H4 (cell line): ENCODE data around the gene SCN5A. TPM values are rescaled to one million over a fixed set of nuclear protein-coding genes. Genes with fewer than 3 reads are reported as not detected.

Experiments
- DNase-seq: peaks from one replicate; pipeline ENCODE4 v3.0.0-alpha.2; 2015; ENCODE audit warnings: low spot score
- total RNA-seq: library from RNA; depleted of rRNA; stranded (reverse); fragments of >200 nt; shearing (Covaris generic); gene quantifications from 2 replicates; pipeline ENCODE4 v1.2.3, GENCODE V29; 2014

The SCN5A gene
- total RNA-seq, 1 experiment from 2014 or later: 0.85 TPM

DNA sequence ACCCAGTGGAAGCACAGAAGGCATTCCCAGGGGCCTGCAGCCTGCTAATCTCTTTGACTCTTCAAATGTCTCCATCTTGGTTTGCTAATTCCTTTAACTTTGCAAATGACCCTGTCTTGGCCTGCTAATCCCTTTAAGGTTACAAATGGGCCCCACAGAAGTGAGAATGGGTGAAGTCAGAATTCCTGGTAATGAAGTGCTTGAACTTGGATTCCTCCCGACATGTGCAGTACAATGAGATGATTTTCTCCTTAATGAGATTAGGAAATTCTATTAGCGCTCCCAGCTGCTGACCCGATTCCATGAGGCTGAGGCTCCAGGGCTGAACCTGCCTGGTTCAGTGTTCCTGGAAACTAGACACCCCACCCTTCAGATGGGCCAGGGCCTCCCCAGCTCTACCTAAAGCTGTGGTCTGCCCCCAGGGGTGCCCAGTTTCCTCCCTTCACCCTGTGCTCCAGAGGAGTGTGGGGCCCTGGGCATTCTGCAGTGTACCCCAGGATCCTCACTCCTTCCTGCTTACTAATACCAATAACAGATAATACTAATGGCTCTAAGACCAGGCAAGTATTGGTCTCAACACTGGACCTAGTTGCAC, 47.4 kb downstream of the SCN5A start:
- no peak for DNase-seq

DNA sequence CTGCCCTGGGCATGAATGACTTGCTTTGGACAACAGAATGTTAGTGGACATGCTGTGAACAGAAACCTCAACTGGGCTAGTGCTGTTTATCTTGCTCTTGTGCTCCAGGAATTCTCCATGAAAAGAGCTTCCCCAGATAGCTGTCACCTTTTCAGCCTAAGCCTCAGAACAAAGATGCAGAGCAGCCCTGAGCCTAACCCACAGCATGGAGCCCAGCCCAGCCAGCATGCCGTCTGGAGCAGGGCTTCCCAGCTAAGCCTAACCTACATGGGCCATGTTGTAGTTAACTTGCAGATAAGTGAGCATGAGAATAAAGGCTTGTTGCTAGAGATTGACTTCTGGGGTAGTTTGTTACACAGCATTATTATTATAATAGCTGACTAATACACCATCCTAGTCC, 48.9 kb downstream of the SCN5A start:
- DNase-seq: no peak

DNA sequence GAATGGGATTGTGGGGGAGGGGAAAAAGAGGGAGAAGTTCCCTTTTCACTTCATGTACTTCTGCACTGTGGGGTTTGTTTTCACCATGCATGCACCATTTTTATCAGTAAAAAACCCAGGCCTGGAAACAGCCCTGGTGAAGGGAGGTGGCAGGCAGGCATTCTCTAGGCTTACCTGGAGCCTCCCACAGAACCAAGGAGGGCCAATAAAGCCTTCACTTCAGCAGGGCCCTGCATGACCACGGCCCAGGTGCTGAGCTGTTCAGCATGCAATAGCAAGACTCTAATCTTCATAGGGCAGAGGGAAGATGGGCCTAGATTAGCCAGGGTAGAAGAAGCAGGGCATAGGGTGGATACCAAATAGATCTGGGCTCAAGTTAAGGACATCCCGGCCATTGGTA, 49.6 kb downstream of the SCN5A start:
- DNase-seq: no peak

DNA sequence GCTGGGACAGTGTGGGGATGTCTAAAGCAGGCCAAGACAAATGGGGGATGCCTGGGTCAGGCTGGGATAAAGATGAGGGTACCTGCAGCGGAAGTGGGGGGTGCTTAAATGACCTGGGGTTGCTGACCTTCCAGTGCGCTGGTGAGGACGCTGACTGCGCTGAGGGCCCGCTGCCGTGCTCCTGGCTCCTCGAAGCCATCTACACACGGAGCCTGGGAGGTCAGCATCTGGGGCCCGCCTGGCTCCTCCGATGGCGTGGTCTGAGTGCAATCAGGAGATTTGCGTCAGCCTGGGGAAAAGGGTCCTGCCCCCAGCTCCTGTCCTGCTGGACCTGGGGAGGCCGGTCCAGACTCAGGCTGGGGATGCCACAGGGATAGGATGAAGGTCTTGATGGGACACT, 50.7 kb downstream of the SCN5A start:
- no peak for DNase-seq

DNA sequence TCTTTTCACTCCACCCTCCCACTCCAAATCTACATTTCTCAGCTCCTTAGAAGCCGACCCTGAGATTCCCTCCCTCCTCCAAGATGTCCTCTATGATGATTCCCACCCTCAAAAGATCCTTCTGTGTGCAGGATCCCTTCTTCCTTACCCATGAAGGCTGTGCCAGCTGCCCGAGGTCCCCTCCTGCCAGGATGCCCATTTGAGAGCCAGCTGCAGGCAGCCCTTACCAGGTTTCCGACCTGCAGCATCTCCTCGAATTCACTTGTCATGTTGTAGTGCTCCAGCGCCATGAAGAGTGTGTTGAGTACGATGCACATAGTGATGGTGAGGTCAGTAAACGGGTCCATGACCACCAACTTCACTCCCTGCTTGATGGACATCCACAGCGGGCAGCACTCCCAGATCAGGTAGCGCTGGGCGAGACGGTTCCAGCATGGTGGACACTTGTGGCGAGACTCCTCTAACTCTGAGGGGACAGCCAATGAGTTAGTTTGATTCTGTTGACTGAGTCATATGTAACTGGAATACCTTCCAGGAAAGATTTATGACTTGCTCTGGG, 51.9 kb downstream of the SCN5A start:
- no peak for DNase-seq

DNA sequence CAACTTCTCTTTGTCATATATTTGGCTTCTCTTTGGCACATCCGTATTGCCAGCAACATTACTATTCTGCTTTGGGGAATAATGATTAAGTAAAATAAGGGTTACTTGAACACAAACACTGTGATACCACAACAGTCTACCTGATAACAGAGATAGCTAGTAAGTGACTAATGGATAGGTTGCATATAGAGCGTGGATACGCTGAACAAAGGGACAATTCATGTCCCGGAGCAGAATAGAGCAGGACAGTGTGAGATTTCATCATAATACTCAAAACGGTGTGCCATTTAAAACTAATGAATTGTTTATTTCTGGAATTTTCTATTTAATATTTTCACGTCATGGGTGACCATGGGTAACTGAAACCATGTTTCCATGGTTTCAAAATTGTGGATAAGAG, 54.1 kb downstream of the SCN5A start:
- no peak for DNase-seq

DNA sequence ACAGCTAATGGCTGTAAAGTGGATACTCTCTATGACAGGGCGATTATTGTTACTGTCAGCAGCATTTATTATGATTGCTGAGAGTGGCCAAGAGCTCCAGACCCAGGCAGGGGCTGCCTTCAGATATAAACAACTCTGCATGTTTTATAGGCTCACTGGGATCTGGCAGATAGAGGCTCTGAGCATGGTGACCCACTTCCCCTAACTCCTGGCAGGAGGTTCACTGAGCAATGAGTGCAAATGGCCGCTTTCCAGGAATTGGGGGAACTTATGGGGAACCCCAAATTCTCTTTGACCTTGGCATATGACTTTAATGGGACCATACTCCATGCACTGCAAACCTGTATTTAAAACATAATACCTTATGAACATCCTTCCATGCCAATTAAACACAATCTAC, 59.0 kb downstream of the SCN5A start:
- no peak for DNase-seq

DNA sequence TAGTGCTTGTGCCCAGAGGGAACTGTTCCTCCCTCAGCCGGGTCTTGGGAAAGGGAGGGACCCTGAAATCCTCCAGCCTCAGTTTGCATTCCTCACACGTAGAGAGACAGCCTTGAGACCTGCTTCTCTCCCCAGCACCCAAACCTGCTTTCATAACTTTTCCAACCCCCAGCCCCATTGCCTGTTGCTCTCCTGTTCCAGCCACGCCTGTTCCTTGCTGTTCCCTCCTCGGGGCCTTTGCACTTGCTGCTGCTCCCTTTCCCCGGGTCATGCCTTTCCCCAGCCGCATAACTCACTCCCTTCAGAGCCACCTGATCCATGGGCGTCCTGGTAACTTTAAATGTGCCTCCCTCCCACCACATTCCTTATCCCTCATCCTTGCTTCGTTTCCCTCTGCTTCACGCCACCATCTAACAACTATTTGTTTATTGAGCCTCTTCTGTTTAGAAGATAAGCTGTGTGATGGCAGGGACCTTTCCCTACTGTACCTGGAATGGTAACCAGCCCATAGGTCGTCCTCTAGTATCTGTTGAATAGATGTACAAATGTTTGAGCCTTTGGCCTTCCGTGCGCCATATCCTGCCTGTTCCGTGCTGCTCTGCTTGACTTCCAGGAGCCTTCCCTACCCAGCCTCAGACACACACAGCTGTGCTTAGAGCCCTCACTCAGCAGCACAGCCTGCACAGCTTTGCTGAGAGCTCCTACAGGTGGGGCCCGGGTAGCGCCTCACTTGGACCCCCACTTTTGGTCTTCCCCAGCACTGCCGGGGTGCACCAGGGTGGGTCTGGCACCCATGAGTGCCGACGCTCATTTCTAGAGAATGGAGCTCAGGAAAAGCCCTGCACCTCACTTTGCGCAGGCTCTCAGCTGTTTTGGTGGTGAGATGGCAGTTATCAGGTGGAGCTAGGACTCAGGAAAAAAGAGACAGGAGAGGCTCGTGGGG, 60.2 kb downstream of the SCN5A start:
- DNase-seq: no peak

DNA sequence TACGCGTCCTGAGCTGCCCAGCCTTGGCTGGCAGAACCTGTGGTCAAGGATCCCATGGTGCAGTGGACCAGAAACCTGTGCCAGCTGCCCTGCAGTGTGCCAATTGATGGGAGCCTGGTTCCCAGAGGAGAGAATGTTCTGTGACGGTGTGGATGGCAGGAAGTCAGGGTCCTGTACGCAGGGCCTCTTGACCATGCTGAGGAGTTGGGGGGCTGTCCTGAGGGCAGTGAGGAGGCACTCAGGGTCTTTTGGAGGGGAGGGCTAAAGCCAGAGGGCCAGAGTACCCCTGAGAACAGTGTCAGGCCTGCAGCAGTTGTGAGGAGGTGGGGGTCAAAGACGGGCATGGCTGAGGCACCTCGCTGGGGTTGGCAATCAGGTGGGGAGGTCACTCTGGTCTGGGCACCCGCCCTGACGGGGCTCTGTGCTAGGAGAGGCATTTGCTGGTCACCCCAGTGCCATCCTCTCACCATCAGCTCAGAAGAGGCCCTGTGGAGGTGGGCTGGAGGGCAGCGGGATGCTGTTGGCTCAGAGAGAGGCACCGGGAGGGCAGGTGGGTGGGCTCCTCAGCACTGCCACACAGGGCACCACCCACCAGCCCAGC, 61.0 kb downstream of the SCN5A start:
- no peak for DNase-seq

DNA sequence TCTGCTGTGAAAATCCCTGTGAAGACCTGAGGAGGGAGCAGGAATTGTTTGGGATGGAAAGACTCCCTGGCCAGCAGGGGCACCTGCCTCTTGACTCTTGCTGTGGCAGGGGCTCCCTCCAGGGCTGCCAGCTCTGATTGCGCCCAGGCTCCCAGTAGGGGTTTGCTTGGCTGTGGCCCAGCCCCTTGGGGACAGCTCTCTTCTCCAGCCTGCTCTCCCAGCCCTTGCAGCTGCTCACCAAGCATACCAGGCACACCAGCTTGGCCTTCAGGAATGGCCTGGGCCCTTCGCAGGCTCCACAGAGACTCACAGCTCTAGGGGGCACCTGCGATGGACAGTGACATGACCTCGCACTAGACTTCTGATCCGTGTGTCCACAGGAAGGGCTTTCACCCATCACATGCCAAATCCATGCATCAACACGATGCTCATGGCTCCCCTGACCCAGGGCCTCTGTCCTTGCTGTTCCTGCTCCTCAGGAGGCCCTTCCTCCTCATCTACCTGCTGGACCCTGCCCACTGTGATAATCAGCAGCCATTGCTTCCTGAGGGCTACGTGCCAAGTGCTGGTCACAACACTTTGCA, 61.8 kb downstream of the SCN5A start:
- DNase-seq: no peak

DNA sequence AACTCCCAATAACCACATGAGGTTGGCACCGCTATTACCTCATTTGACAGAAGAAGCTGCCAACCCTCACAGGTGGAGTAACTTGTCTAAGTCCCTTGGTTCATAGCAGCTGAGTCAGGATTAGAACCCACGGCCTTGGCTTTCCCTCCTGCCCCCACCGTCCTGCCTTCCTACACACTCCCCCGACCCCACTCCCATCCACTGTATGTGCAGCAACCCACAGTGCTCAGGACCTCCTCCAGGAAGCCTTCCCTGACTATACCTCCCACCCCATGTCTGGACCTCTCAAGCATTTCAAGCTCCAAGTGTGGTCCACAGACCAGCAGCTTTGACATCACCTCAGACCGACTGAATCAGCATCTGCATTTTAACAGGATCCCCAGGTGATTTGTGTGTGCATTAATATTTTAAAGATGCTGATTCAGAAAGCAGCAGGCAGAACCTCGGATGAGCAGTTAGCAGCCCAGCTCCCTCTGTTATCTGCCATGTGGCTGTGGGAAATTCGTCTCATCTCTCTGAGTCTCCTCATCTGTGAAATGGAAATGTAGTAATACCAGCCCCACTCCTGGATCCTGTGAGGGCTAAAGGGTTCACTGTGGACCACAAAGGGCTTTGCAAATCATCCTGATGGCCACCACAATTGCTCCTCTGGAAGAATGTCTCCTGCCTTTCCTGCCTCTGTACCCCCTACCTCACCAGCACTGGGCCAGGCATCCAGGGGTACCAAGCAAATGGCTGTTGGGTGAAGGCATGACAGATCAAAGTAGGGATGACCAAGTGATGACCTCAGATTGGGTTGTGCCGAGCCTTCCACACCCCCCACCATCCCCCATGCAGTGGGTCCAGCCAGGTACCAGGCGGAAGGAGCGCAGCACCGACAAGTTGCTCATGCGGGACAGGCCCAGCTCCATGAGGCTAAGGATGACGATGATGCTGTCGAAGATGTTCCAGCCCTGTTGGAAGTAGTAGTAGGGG, 62.7 kb downstream of the SCN5A start:
- no peak for DNase-seq

DNA sequence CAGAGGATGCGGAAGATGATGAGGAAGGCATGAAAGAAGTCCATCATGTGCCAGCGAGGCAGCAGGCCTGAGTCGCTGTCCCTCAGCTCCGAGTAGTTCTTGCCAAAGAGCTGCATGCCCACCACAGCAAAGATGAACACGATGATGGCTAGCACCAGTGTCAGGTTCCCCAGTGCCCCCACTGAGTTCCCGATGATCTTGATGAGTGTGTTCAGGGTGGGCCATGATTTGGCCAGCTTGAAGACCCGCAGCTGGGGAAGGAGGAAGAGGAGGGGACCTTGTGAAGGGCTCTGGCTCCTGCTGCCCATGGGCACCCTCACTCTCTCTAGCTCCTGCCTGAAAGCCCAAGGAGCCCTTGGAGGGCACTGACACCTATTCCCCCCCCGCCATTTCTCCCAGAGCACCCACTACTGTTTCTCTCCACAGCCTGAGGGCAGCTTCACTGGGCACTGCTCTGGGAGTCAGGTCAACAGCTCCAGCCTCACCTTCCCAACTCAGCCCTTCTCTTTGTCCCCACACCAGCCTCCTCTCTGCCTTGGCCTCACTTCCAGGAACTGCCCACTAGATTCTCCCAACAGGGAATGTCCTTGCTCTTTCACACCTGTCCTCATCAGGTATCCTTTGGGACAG, 63.6 kb downstream of the SCN5A start:
- no peak for DNase-seq

DNA sequence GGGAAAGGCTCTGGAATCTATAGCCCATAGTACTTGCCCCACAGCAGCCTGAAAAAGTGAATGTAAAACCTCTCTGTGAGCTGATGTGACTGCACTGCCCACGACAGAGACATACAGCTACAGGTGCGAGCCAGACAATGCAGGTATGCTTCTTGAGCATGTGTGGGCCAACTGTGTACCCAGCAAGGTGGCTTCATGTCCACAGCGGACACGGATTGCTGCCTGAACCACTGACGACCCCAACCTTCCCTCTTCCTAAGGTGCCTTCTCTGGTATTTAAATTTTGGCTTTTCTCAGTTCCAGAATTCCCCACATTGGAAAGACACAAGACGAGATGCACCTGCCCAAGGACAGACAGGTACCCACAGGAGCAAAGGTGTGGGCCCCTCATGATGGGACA, 65.8 kb downstream of the SCN5A start:
- no peak for DNase-seq

DNA sequence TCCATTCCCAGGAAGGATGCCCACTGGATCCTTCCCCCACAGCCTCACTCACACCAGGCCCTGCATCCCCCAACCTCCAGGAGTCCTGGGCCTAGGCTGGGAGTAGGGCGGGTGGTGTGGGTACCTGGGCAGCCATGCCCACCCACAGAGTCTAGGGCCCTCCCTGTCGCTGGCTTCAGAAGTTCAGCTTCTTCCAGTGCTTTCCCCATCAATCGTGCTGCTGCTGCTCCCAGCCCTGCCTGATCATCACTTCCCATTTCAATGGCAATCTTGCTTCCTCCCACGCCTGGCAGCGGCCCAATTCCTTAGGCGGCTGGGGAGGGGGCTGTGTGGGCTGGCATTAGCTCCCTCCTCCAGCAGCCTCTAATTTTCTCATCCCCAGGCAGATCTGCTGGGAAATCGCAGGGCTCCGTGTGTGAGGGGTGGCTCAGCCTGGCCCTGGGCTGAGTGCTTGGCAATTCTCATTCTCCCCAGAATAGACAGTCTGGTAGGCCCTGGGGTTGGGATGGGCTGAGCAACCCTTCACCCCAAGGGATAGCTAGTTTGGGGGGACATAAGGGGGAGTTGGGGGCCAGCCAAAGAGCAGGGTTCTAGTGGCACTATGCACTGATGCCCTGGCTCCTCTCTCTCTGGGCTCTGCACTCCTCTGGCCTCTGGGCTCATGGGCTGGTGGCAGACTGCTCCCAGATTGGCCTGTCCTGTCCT, 66.4 kb downstream of the SCN5A start:
- DNase-seq: no peak

DNA sequence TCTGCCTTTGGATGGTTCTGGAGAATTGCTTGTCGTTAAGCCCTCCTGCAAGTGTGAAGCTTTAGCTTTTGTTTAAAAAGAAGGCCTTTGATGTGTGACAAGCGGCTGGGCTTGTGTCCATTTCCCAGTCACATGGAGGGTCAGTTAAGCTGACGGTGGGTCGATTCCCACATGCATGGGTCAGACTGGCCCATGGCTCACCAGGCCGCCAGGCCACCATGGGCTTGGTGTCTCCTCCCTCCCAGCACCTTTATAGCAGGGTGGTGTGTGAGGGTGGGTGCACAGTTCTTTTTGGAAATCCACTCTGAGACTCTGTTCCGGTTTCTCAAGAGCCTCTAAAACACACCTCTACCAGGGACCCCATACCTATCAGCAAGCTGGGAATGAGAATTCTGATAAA, 67.2 kb downstream of the SCN5A start:
- DNase-seq: no peak

DNA sequence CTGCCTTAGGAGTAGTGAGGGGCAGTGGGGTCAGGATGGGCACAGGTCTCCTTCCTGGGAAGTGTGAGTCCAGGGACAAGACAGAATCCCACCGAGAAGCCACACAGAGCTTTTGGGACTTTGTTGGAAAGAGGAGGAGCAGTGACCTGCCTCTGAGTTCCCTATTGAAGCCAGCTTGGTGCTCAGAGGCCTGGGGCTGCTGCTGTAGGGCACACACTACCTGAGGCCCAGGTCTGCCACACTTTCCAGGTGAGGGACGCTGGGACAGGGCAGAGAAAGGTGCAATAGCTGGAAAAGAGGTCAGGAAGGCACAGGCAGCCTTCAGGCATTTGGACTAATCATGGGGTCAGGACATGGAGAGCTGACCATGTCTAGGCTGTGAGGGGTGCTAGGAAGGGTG, 67.7 kb downstream of the SCN5A start:
- no peak for DNase-seq

DNA sequence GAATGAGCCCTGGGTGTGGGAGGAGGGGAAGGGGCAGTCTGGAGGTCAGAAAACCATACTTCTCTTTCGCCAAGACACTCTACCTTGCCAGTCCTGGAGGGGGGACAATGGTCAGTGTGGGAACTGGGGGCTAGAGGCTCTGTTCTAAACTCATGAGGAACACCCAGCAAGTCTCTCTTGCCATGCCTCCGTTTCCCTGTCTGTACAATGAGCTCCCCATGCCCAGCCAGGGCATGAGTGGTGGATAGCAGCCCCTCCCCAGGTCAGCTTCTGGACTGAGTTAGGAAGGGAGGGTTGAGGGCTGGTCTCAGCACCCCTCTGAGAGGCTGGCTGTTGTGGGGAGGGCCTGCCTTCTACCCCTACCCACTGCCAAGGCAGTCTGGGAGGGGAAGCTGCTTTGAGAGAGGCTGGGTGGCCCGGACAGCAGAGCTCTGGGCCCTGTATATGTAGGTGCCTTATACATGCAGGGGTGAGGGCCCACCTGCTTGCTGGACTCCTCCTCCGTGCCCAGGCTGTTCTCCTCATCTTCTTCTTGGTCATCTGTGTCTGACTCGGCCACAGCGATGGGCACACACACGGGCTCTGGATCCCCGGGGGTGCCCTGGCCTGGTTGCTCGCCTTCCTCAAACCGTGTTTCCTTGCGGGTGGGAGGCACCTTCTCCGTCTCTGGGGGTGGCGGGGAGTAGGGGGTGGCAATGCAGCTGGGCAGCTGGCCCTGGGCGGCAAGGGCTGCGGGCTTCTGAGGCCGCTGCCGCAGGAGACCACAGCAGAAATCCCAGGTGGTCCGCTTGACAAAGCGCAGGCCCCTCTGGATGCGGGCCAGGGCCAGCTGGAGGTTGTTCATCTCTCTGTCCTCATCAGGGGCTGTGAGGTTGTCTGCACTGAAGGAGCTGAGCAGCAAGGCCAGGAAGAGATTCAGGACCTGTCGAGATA, 68.8 kb downstream of the SCN5A start:
- no peak for DNase-seq

DNA sequence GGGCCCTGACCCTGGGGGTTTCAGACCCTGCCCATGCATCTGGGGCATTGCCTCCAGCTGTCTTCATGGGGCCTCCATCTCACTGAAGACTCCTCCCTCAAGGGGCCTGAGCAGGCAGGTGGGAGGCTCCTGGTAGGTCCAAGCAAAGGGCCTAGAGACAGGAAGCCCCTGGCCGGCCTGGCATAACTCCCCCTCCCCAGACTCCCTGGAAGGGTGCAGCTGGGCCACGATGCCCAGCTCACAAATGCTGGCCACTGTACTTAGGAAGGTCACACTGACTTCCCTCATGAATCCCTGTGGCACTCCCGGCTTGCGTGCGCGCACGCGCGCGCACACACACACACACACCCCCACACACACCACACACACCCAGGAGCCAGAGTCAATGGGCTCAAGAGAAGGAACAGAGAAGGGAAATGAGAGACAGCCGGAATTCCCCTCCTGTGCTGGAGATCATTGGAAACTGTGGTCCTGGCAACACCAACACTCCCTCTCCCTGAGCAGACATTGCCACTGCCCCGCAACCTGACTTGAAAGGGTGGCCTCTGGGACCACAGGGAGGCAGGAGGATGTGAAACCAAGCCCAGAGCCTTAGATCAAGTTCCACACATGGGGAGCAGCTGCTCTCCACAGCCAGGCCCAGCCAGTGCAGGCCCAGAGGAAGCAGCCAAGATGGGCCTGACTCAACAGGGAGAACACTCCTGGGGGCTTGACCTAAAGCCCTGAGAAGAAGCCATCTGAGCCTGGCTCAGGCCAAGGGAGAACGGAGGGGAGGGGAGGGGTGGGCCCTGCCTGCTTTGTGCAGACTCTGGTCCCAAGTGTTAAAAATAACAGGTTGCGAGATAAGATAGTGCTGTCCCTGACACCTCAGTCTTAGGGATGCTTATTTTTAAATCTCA, 69.7 kb downstream of the SCN5A start:
- DNase-seq: no peak
